Nephron (organoid): ENCODE measurements around the gene SNX2.

Experiments used
- H3K27ac Mint-ChIP-seq, 3 experiments: 2 replicates each; pipeline ENCODE4 v1.8.0; 2020; ENCODE audit warnings: mixed read lengths in 3 of 3, mild to moderate bottlenecking in 2 of 3, moderate library complexity in 1 of 3
- H3K27me3 Mint-ChIP-seq: 2 replicates; pipeline ENCODE4 v1.8.0; 2021; ENCODE audit warnings: low read depth, mild to moderate bottlenecking, moderate library complexity, mixed read lengths
- H3K36me3 Mint-ChIP-seq: 2 replicates; pipeline ENCODE4 v1.8.0; 2020; ENCODE audit warnings: low read depth, mixed read lengths
- H3K4me1 Mint-ChIP-seq: 2 replicates; pipeline ENCODE4 v1.8.0; 2020; ENCODE audit warnings: mixed read lengths
- H3K4me3 Mint-ChIP-seq, 3 experiments: 2 replicates each; pipeline ENCODE4 v1.8.0; 2020; ENCODE audit warnings: mild to moderate bottlenecking in 3 of 3, mixed read lengths in 3 of 3, moderate library complexity in 2 of 3
- H3K9me3 Mint-ChIP-seq: 2 replicates; pipeline ENCODE4 v1.8.0; 2020; ENCODE audit warnings: mixed read lengths
- CTCF ChIP-seq, 3 experiments: fragments of 200-600 bp; sonication (generic); IDR thresholded peaks; one replicate each; pipeline ENCODE4 v1.5.0; 2021; ENCODE audit warnings: antibody characterized with exemption in 3 of 3; ENCODE audit not compliant: unreplicated experiment in 3 of 3

SNX2 gene

GRCh38 chr5:122753500-122753899, 21.4 kb upstream of the SNX2 start:
- Mint-ChIP-seq H3K27ac (no peak overlapping the region), H3K4me1 (peaks cover 3% of the 10 kb centered on the region), H3K4me3 (no peak overlapping the region), H3K9me3 (no peaks in the 10 kb centered on the region), H3K27me3 (no peaks in the 10 kb centered on the region), H3K36me3 (no peaks in the 10 kb centered on the region)
- no peak for TF ChIP-seq CTCF (IDR thresholded peaks at IDR 0.05; ENCODE audit: unreplicated experiment in 3 of 3)

- no peaks in the 10 kb centered on the region for H3K27me3 Mint-ChIP-seq
- no peak overlapping the region for H3K27ac Mint-ChIP-seq
- H3K4me1 Mint-ChIP-seq: peaks cover 3% of the 10 kb centered on the region
- H3K36me3 Mint-ChIP-seq: no peaks in the 10 kb centered on the region
- peaks cover 2% of the 10 kb centered on the region for H3K9me3 Mint-ChIP-seq
- TF ChIP-seq CTCF (IDR thresholded peaks at IDR 0.05; ENCODE audit: unreplicated experiment in 3 of 3): no peak
- no peak overlapping the region for H3K4me3 Mint-ChIP-seq
Observed at GRCh38 chr5:122755783-122756182, 19.1 kb upstream of the SNX2 start.

- Mint-ChIP-seq H3K9me3 (peaks cover 2% of the 10 kb centered on the region), H3K4me1 (peaks cover 3% of the 10 kb centered on the region), H3K4me3 (no peak overlapping the region), H3K36me3 (no peaks in the 10 kb centered on the region), H3K27ac (no peak overlapping the region), H3K27me3 (no peaks in the 10 kb centered on the region)
- TF ChIP-seq CTCF (IDR thresholded peaks at IDR 0.05; ENCODE audit: unreplicated experiment in 3 of 3): no peak
Observed at GRCh38 chr5:122756264-122756911, 18.5 kb upstream of the SNX2 start.

- no peak for TF ChIP-seq CTCF (IDR thresholded peaks at IDR 0.05; ENCODE audit: unreplicated experiment in 3 of 3)
- Mint-ChIP-seq H3K9me3 (peaks cover 2% of the 10 kb centered on the region), H3K27me3 (no peaks in the 10 kb centered on the region), H3K36me3 (no peaks in the 10 kb centered on the region), H3K4me3 (no peak overlapping the region), H3K4me1 (peaks cover 3% of the 10 kb centered on the region), H3K27ac (no peak overlapping the region)
Observed at GRCh38 chr5:122757285-122757684, 17.6 kb upstream of the SNX2 start.

GRCh38 chr5:122759241-122760070, 15.4 kb upstream of the SNX2 start:
- no peaks in the 10 kb centered on the region for H3K27me3 Mint-ChIP-seq
- no peak for TF ChIP-seq CTCF (IDR thresholded peaks at IDR 0.05; ENCODE audit: unreplicated experiment in 3 of 3)
- peaks cover 2% of the 10 kb centered on the region for H3K9me3 Mint-ChIP-seq
- no peaks in the 10 kb centered on the region for H3K36me3 Mint-ChIP-seq
- H3K4me3 Mint-ChIP-seq: no peak overlapping the region
- H3K27ac Mint-ChIP-seq: peak overlapping the region in 1 of 3 experiments; percentile 7
- H3K4me1 Mint-ChIP-seq: peaks cover 3% of the 10 kb centered on the region
